Adrenal gland (tissue), 5 donors: ENCODE measurements around the gene COX4I1.

Experiments used
- POLR2A ChIP-seq, 2 donors: fragments of 450-650 bp; IDR thresholded peaks; one replicate each; pipeline ENCODE4 v1.6.1; 2017; ENCODE audit warnings: antibody characterized with exemption in 2 of 2, mild to moderate bottlenecking in 2 of 2, moderate library complexity in 1 of 2
- TF ChIP-seq, protein P1 (sequence below), 6 experiments: fragments of 450-650 bp in 4 of 6; fragments of 200-600 bp in 2 of 6; sonication (generic) in 1 of 6; IDR thresholded peaks; 1 replicate in 5 of 6; 2 replicates in 1 of 6; pipeline versions ENCODE4 v1.5.1 to v1.8.0; 2016 to 2021; ENCODE audit warnings: antibody characterized with exemption in 6 of 6, mild to moderate bottlenecking in 2 of 6, moderate library complexity in 1 of 6
- donor health status: DM: no; HTN: no; CAD: no.

DNA sequence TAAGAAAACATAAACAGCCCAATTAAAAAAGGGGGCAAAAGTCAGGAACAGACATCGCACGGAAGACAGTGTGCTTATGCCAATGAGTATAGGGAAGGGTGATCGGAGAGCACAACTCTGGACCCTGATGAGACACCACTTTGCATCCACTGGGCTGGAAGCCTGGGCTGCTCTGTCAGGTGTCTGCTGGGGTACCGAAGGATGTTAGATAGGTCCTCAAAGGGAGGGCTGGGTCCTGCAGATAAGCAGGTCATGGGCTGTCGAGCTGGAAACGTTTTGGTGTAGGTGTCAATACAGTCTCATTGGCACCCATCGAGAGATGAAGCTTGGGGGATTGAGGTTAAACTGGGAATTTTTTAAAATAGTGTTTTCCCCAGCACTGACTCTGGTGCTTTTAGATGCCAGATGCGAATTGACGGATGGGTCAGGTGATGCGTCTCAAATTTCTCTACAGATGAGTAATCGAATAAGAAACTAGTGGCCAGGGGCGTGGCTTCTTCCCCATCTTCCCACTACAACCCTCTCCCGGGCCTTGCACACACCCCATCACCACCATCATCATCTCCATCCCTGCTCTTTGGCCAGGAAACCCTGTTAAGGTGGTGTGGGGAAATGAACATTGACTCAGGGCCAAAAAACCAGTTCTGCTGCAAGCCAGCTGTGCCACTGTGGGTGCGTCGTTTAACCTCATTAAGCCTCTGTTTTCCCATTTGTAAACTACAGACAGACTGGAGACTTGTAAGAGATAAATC, 51.7 kb downstream of the COX4I1 start:
- TF ChIP-seq, protein P1, sequence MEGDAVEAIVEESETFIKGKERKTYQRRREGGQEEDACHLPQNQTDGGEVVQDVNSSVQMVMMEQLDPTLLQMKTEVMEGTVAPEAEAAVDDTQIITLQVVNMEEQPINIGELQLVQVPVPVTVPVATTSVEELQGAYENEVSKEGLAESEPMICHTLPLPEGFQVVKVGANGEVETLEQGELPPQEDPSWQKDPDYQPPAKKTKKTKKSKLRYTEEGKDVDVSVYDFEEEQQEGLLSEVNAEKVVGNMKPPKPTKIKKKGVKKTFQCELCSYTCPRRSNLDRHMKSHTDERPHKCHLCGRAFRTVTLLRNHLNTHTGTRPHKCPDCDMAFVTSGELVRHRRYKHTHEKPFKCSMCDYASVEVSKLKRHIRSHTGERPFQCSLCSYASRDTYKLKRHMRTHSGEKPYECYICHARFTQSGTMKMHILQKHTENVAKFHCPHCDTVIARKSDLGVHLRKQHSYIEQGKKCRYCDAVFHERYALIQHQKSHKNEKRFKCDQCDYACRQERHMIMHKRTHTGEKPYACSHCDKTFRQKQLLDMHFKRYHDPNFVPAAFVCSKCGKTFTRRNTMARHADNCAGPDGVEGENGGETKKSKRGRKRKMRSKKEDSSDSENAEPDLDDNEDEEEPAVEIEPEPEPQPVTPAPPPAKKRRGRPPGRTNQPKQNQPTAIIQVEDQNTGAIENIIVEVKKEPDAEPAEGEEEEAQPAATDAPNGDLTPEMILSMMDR (IDR thresholded peaks at IDR 0.05), result no peak
- no peak for TF ChIP-seq POLR2A (IDR thresholded peaks at IDR 0.05)
